ENCODE data around the gene USP3.

DNA sequence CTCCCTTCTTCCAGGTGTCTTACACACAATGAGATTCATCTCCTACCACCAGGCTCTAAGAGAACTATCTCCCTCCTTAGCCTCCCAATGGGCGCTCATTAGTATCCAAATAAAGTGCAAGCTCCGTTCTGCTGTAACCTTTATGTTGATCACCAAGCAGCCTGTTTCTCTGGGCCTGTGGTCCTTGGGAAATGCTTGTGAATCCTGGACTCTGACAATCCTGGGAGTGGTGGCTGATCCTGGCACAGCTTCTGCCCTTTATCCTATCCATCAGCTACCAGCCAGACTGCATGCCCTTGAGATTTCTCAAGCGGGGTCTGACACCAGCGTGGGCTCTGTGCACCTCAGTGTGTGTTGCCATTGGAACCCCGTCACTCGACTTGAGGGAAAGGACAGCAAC is 26.1 kb upstream of the USP3 start:
- TF ChIP-seq, protein P1, sequence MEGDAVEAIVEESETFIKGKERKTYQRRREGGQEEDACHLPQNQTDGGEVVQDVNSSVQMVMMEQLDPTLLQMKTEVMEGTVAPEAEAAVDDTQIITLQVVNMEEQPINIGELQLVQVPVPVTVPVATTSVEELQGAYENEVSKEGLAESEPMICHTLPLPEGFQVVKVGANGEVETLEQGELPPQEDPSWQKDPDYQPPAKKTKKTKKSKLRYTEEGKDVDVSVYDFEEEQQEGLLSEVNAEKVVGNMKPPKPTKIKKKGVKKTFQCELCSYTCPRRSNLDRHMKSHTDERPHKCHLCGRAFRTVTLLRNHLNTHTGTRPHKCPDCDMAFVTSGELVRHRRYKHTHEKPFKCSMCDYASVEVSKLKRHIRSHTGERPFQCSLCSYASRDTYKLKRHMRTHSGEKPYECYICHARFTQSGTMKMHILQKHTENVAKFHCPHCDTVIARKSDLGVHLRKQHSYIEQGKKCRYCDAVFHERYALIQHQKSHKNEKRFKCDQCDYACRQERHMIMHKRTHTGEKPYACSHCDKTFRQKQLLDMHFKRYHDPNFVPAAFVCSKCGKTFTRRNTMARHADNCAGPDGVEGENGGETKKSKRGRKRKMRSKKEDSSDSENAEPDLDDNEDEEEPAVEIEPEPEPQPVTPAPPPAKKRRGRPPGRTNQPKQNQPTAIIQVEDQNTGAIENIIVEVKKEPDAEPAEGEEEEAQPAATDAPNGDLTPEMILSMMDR (IDR thresholded peaks at IDR 0.05; ENCODE audit: extremely low read depth in 1 of 2, insufficient read depth in 1 of 2, low read depth in 1 of 2, low read length in 2 of 2) = no peak
- TF ChIP-seq GATA2 (IDR thresholded peaks at IDR 0.05; ENCODE audit: insufficient read depth, insufficient read length, low read depth, low read length) (no peak), MYC (IDR thresholded peaks at IDR 0.05; ENCODE audit: low read depth, low read length) (no peak), POLR2AphosphoS5 (IDR thresholded peaks at IDR 0.05; ENCODE audit: insufficient read depth, low read depth, low read length) (no peak), FOS (IDR thresholded peaks at IDR 0.05; ENCODE audit: borderline replicate concordance, insufficient read depth, low read length) (no peak), JUN (IDR thresholded peaks at IDR 0.05; ENCODE audit: borderline replicate concordance, insufficient read depth, insufficient read length, low read depth) (no peak), EZH2 (IDR thresholded peaks at IDR 0.05; ENCODE audit: borderline replicate concordance, low read depth, low read length, severe bottlenecking) (no peak)

All from endothelial cell of umbilical vein (primary cell).